Right ventricle myocardium inferior (tissue), 1 donor: ENCODE data around the gene HLCS. TPM values are rescaled to one million over a fixed set of nuclear protein-coding genes. Genes with fewer than 3 reads are reported as not detected.
"Not testable (repeated sequence)": the region's sequence is repeated elsewhere in the genome, so short reads cannot be mapped to it uniquely, and the experiment has no call there.

Experiments
- ATAC-seq: fragments of 200-7000 bp; cut with Tn5 transposase; one replicate; pipeline ENCODE4 v1.9.1; 2020; ENCODE audit warnings: mild to moderate bottlenecking, moderate library complexity
- DNase-seq: peaks from one replicate; pipeline ENCODE4 v3.0.0; 2021; ENCODE audit errors: missing footprints
- intact Hi-C: fragments of 100-400 bp; cut with DNase I; formaldehyde crosslinking; loops from one replicate; pipeline ENCODE4 v1.11.0; 2022
- total RNA-seq: library from RNA; stranded (reverse); fragmentation: NEBNext Ultra II Directional; extraction: Animal tissue kit (Norgen Biotek cat#: 25700); gene quantifications from one replicate; pipeline ENCODE4 v1.2.1, GENCODE V29; 2021
- donor health status: DM: no; HTN: yes; CAD: no; lungs with severe emphysema.

HLCS gene
- total RNA-seq, 1 donor from 2014 or later, result 6.8 TPM

DNA sequence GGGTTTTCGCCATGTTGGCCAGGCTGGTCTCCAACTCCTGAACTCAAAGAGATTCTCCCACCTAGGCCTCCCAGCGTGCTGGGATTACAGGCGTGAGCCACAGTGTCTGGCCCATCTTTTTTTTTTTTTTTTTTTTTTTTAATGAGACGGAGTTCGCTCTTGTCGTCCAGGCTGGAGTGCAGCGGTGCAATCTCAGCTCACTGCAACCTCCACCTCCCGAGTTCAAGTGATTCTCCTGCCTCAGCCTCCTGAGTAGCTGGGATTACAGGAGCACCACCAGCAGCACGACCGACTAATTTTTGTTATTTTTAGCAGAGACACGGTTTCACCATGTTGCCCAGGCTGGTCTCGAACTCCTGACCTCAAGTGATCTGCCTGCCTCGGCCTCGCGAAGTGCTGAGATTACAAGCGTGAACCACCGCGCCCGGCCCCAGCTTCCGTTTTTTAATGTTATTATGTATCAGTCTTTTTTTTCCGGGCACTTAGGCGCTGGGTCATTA is 22.8 kb upstream of the HLCS start:
- ATAC-seq, DNase-seq, intact Hi-C loops: not testable (repeated sequence)

DNA sequence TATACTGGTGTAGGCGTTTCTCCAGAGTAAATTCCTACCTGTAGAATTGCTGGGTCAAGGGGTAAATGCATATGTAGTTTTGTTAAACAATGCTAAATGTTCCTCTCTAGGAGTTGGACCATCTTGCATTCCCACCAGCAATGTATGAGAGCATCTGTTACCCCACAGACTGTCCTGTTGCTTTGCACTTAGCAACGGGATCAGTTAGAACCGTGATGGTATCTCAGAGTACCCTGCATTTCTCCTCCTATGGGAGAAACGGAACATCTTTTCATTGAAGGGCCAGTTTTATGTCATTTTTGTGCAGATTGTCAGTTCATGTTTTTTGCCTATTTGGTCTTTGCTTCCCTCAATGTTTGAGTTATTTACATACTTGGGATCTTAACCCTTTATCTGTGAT is 22.1 kb upstream of the HLCS start:
- DNase-seq (no peak), ATAC-seq (no peak)
- intact Hi-C loops, result no loop called here

DNA sequence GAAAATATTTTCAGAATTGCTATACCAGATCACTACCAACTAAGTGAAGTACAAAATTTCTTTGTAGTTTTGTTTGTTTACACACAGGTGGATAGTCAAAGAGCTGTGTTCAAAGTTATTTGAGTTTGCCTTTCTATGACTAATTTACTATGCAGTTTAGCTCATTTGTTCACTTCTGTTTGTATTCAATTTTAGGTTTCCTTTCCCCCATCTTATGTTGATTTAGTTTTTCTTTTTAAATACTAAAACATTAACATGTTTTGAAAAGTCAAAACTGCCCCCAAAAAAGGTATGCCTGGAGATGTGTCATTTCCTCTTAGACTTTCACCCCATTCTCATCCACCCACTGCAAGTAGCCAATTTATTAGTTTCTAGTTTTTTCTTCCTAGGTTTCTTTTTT is 21.4 kb upstream of the HLCS start:
- ATAC-seq (no peak), DNase-seq (no peak)
- intact Hi-C loops, result no loop called here

DNA sequence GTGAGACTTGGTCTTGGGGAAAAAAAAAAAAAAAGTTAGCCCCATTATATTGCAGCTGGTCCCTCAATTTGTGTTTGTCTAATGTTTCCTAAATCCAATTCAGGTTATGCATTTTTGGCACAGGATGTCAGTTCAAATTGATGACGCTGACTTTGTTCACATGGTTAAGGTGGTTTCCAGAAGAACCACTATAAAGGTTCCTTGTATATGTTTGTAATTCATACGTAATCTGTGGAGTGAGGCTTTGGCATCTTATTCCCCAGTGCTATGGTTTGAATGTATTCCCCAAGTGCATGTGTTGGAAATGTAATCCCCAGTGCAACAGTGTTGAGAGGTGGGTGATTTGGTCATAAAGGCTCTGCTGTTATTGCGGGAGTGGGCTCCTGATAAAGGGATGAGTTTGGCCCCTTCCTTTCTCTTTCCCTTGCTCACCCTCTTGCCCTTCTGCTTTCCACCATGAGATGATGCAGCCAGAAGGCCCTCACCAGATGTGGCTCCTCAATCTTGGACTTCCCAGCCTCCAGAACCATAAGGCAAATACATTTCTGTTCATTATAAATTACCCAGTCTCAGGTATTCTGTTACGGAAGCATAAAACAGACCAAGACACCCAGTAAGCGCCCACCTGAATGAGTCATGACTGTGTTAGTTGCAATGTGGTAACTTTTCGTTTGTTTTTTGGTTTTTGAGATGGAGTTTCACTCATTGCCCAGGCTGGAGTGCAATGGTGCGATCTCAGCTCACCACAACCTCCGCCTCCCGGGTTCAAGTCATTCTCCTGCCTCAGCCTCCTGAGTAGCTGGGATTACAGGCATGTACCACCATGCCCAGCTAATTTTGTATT is 19.5 kb upstream of the HLCS start:
- ATAC-seq, result no peak
- intact Hi-C loops, result no loop called here
- DNase-seq, result no peak

DNA sequence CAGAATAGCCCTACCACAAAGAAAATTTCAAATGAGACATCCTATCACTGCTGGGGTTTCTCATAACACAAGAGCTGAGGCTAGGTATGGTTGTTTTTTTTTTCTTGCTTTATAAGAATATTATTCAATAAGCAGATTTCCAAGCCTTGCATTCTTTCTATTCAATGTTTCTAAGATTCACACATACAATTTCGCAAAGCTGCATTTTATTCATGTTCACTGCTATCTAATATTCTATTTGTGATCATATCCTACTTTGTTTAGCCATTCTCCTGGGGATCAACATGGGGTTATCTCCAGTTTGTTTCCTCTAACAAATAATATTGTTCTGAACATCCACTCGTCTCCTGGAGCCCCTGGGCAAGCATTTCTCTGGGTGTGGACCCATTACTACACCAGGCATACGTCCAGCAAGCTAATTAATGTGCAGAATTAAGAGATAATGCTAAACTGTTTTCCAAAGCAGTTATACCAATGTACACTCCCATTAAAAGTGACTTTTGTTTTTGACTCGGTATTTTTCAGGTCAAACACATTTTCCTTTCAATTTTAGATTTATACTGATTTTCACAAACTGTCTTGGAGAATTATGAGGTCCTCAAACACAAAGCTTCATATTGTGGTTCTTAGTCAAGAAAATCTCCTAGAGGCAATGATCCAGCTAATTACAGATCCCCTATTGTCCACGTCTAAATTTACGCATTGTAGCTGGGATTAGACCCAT is 15.7 kb upstream of the HLCS start:
- no peak for DNase-seq
- intact Hi-C loops, result loop anchor here (2.0 kb wide), 1 partner anchor 15 kb away; the partner anchor contains the start of gene HLCS
- ATAC-seq, result no peak

DNA sequence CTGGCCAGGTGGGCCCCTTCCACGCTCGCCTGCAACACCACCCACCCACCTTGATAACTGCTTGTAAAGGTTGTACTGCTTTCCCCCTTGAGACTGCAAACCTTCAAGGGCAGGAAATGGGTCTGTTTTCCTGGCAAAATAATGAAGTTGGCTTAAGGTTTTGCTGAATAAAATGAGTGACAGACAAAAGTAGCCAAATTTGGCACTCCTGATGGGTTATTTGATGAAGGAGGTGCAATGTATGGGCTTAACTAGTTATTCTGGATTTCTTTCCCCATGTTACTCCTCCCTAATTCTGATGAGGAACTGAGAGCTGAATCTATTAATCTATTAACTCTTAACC is 14.6 kb upstream of the HLCS start:
- intact Hi-C loops, result loop anchor here (2.0 kb wide), 1 partner anchor 14 kb away; the partner anchor contains the start of gene HLCS
- ATAC-seq (no peak), DNase-seq (no peak)

DNA sequence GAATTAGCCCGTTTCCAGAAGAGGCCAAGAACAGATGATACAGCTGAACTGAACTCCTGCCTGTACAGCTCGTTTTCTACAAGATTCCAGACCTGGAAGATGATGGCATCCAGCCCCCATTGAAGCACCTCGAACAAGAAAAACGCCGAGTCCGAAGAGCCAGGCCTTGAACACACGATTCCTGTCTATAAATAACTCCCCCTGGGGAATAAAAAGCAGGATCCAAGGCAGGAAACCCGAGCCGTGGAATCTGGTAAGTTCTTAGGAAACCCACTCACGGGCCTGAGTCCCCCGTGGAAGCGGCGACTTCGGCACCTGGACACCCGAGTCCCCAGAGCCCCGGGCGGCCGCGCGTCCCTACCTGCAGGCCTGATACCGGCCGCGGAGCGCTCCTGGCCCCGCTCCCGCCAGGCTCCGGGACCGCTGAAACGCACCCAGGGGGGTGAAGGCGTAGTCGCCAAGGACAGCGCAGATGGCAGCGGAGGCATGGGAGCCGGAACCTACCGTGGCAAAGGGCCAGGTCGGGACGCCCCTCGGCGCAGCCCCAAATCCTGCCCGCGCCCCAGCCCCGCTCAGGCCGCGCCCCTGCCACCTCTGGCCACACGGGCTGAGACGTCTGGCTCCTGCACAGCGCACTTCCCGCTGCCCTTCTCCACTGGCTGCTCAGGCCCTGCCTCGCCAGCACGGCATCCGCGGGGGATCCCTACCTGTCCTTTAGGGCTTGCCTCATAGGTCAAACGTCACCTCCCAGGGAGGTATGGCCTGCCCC is 14.0 kb upstream of the HLCS start:
- intact Hi-C loops, result loop anchor here (2.0 kb wide), 1 partner anchor 14 kb away; the partner anchor contains the start of gene HLCS
- ATAC-seq (peak; percentile 77), DNase-seq (peak; percentile 76)

DNA sequence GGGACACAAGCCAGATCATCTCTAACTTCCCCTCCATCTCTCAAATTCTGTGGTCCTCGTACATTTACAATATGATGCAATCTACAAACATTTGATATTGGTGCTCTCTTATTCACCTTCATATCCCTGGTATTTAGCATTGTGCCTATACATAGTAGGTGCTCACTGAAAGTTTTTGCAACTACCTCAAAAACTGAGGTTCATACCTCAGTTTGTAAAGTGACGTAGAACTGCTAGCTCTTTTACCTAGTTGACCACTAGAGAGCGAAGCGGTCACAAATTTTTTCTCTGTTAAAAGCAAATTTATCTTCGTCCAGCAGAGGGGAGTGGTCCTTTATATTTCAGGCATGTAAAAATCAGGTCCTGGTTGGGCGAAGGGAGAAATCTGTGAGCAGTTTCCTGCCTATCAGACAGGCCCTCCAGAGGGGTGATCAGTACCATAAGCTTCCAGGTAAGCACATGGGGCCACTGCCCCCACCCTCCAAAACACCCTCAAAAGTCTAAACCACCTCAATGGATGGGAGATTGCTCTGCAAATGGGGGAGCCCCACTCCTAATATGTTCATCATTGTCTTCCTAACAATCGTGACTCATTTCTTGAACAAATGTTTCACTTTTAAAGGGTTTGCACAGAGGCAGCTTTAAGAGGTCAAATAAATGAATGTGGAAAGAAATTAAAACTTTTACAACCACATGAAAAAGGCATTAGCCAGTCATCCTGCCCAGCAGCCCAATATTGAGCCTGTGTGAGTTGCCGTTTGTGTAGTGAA is 10.6 kb upstream of the HLCS start:
- ATAC-seq (peak; percentile 38), DNase-seq (no peak)
- intact Hi-C loops, result no loop called here

DNA sequence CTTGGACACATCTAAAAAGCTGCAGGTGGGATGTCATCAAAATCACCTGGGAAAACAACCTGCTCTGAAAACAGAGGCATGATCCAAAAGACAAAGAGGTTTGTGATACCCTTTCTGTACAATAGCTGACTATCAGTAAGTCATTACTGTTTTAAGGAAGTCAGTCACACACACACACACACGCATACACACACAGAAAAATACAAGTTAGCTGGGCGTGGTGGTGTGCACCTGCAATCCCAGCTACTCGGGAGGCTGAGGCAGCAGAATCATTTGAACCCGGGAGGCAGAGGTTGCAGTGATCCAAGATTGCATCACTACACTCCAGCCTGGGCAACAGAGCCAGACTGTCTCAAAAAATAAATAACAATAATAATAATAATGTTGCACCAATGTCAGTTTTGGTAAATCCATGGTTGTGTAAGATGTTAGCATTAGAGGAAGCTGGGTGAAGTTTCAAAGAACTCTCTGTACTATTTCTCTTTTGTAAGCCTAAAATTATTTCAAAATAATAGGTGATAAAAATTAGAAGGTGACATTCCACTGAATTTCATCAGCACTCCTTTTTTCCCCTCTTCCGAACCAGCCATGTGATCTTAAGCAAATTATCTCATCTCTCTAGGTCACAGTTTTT is 9.9 kb upstream of the HLCS start:
- no peak for ATAC-seq
- no peak for DNase-seq
- intact Hi-C loops, result no loop called here

DNA sequence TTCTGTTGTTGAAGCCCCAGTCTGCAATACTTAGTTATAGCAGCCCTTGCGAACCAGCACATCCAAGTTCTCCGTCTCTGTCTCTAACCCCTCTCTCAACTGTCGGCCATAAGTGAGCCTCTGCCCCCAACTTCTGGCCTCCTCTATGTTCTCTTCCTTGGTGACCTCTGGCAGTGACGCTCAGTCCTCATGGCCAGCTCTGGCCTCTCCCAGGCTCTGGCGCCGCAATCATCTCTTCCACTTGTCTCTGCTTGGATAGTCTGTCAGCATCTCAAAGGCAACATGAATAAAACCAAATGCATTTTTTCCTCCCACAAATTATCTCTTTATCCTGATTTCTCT is 8.4 kb upstream of the HLCS start:
- ATAC-seq, result no peak
- intact Hi-C loops, result no loop called here
- DNase-seq, result no peak

DNA sequence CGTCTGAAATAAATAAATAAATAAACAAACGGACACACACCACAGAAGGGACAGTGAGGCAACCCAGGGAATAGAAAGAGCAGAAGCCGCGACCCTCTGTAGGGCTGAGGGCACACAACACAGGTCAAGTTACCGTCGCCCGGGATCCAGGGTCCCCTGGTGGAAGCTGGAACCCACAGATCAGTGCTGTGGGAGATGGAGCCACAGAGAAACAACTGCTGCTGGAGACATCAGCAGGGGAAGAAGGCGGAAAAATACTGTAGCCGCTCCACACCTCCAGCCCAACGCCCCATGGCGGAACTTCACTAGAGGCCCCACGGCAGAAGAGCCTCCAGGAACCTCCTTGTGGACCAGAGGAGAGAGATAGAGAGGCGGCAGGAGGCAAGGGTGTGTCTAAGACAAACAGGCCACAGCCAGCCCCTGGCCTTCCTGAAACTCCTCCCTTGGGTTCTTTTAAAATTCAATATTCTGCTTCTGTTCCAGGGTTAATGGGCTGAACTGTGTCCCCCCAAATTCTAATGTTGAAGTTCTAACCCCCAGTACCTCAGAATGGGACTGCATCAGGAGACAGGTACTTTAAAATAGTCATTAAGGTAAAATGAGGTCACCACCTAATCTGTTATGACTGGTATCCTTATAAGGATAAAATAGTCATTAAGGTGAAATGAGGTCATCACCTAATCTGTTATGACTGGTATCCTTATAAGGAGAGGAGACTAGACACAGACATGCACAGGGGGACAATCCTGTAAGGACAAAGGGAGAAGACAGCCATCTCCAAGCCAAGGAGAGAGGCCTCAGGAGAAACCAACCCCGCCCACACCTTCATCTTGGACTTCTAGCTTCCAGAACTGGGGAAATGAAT is 7.7 kb upstream of the HLCS start:
- intact Hi-C loops, result no loop called here
- DNase-seq (no peak), ATAC-seq (no peak)

DNA sequence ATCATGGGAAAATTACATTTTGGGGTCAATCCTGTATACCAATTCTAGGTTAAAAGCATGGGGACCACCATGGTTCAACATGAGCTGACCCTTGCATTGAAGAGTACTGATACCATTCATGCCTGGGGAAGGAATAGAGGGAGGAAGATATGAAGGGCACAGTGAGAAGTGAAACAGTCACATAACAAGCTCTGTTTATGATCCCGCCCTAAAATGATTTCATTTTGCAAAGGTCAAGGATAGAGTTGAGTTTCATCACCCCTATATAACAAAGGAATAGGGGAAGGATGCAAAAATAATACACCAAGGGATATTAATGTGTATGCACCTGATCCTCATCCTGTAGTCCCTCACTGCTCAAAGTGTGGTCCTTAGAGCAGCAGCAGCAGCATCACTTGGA is 2.5 kb upstream of the HLCS start:
- intact Hi-C loops, result no loop called here
- no peak for ATAC-seq

DNA sequence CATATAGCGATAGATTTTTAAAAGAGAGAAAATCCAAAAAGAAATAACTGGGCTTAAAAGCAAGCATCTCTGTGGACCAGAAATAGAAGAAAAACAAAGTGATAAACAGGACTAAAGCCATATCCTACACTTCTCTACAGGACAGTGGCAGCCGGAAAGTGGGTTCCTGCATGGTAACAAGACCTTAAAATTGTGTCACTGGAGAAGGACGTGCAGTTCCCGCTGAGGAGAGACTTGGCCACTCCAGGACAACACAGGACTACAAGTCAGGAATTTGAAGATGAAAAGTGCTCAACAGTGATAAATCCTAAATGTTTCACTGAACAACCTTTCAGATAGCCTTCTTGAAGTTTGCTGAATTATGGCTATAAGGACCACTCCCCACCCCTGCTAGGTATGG is 1.9 kb upstream of the HLCS start:
- no peak for ATAC-seq
- intact Hi-C loops, result no loop called here
- DNase-seq, result no peak

More for the DNA sequence above, 2.5 kb upstream of the HLCS start:
- no peak for DNase-seq

DNA sequence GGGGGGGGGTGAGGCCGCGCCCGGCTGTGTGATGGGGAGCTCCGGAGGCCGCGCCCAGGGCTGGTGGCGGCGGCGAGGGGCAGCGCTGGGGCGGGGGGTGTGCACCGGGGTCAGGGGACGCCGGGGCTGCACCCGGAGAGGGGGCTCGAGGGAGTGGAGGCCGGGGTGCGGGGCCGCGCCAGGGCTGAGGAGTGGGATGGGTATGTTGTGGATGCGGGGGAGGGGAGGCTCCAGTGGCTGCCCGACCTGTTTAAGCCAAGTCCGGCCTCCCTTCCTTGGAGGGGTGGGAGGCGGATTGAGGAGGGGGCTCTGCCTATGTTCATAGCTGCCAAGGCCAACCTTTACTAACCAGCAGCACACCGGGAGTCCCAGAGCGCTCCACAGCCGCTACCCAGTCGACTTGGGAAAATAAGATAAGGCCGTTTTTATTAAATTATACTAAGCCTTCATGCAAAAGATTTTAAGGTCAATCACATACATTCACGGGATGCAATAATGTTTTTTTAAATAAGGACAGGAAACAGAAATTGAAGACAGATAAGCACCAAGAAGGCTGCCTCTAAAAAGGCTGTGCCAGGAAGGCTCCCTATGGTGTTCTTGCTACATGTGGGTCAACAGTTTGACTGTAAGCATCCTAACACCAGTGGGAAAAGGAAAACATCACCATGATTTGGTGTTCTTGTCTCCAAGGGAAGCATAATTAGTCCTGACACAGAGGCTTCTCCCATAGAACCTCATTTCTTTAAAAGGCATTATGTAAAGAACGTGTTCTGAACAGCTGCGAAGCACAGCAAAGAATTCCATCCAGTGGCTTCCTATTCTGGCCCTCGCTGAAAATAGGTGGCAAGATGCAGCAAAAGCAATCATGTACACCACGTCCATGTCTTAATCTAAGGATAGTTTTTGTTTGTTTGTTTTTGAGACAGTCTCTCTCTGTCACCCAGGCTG is 626 bp upstream of the HLCS start:
- no peak for DNase-seq
- intact Hi-C loops, result loop anchor here (2.0 kb wide), 1 partner anchor 14 kb away; no protein-coding TSS in a partner anchor
- ATAC-seq, result no peak

DNA sequence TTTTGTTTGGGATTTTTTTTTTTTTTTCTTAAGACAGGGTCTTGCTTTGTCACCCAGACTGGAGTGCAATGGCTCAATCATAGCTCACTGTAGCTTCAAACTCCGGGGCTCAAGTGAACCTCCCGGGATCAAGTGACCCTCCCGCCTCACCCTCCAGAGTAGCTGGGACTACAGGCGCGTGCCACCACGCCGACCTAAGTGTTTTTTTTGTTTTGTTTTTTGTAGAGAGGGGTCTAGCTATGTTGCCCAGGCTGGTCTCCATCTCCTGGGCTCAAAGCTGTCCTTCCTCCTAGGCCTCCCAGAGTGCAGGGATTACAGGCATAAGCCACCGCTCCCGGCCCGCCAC is 776 bp downstream of the HLCS start:
- intact Hi-C loops, result loop anchor here (2.0 kb wide), 1 partner anchor 15 kb away; no protein-coding TSS in a partner anchor
- ATAC-seq (peak; percentile 15), DNase-seq (no peak)
